K562 (cell line): Measurements from ENCODE around the gene GOLPH3L. TPM values are rescaled to one million over a fixed set of nuclear protein-coding genes. Genes with fewer than 3 reads are reported as not detected.

Experiments
- ATAC-seq: fragments of 200-7000 bp; cut with Tn5 transposase; 3 replicates; pipeline ENCODE4 v1.9.1; 2020; ENCODE audit warnings: moderate library complexity
- BruUV-seq: library from RNA; stranded (reverse); fragments of 400-500 nt; replicated peaks from 2 replicates; lab custom pipeline; 2021; lab: Mats Ljungman, UMichigan
- CTCF ChIA-PET: fragments of 300-600 bp; formaldehyde crosslinking; extraction: SDS; loops from one replicate; lab custom pipeline; 2021; ENCODE audit warnings: low intra/inter-chr PET ratio; lab: Yijun Ruan, JAX
- POLR2A ChIA-PET: fragments of 300-600, 350-650 bp; sonication (Branson Sonifier 250); formaldehyde crosslinking; extraction: SDS; loops from one replicate; lab custom pipeline; 2021; ENCODE audit warnings: antibody characterized with exemption, inconsistent platforms; lab: Yijun Ruan, JAX
- DNase-seq, 4 experiments: peaks; one replicate each; pipeline versions ENCODE4 v3.0.0 to v3.0.0-alpha.2; 2011 to 2018; ENCODE audit warnings: low spot score in 3 of 4, mixed read lengths in 3 of 4; ENCODE audit errors: extremely low read depth in 1 of 4
- FAIRE-seq: peaks from 2 replicates; lab custom pipeline; 2011; peaks lifted over from hg19 to GRCh38; lab: Jason Lieb, UNC
- H2AFZ ChIP-seq: 2 replicates; pipeline ENCODE4 v1.6.0; 2011; ENCODE audit warnings: low read depth, low read length, control low read depth, inconsistent platforms
- H3K27ac ChIP-seq: fragments of 200-600 bp; 3 replicates; pipeline ENCODE4 v1.8.0; 2011; ENCODE audit warnings: low read depth, mild to moderate bottlenecking, control low read depth, inconsistent platforms, low read length, moderate library complexity, mixed read lengths; ENCODE audit errors: extremely low read depth
- H3K27me3 ChIP-seq, 2 experiments: fragments of 300-600 bp in 1 of 2; 2 replicates in 1 of 2; 3 replicates in 1 of 2; pipeline versions ENCODE4 v1.6.0 to v1.8.0; 2011; ENCODE audit warnings: inconsistent platforms in 2 of 2, low read length in 2 of 2, mild to moderate bottlenecking in 1 of 2, mixed read lengths in 1 of 2, moderate library complexity in 1 of 2; ENCODE audit not compliant: control insufficient read depth in 2 of 2, insufficient read depth in 2 of 2
- H3K36me3 ChIP-seq: fragments of 300-600 bp; 3 replicates; pipeline ENCODE4 v1.8.0; 2011; ENCODE audit warnings: mild to moderate bottlenecking, low read length, inconsistent platforms; ENCODE audit not compliant: control insufficient read depth, insufficient read depth
- H3K4me1 ChIP-seq, 2 experiments: fragments of 200-600 bp in 1 of 2; replicated peaks in 1 of 2; 2 replicates in 1 of 2; 3 replicates in 1 of 2; pipeline versions ENCODE4 v1.5.1 to v1.8.0; 2011; ENCODE audit warnings: inconsistent platforms in 2 of 2, low read length in 2 of 2, mild to moderate bottlenecking in 1 of 2, mixed read lengths in 1 of 2, moderate library complexity in 1 of 2; ENCODE audit not compliant: control insufficient read depth in 2 of 2, insufficient read depth in 2 of 2
- H3K4me2 ChIP-seq: 2 replicates; pipeline ENCODE4 v1.6.1; 2011; ENCODE audit warnings: low read length, control low read depth, inconsistent platforms, mixed read lengths; ENCODE audit not compliant: insufficient read depth
- H3K4me3 ChIP-seq: fragments of 200-600 bp; sonication (generic), shearing (Covaris generic); 2 replicates; pipeline ENCODE4 v1.5.1; 2016; ENCODE audit warnings: control low read depth, inconsistent platforms
- H3K79me2 ChIP-seq: fragments of 200-600 bp; 3 replicates; pipeline ENCODE4 v1.8.0; 2011; ENCODE audit warnings: low read length, inconsistent platforms; ENCODE audit not compliant: control insufficient read depth, insufficient read depth
- H3K9ac ChIP-seq, 2 experiments: 2 replicates each; pipeline versions ENCODE4 v1.6.0 to v1.6.1; 2011; ENCODE audit warnings: low read depth in 2 of 2, low read length in 2 of 2, control low read depth in 1 of 2, inconsistent platforms in 1 of 2, mild to moderate bottlenecking in 1 of 2, mixed read lengths in 1 of 2; ENCODE audit not compliant: insufficient read depth in 1 of 2
- H3K9me1 ChIP-seq: one replicate; pipeline ENCODE4 v1.6.0; 2011; ENCODE audit warnings: inconsistent platforms, mild to moderate bottlenecking, low read length, moderate library complexity; ENCODE audit not compliant: control insufficient read depth, insufficient read depth
- H3K9me3 ChIP-seq: replicated peaks from 2 replicates; pipeline ENCODE4 v1.5.1; 2011; ENCODE audit warnings: low read depth, low read length, inconsistent platforms; ENCODE audit not compliant: control insufficient read depth, insufficient read depth
- H4K20me1 ChIP-seq: replicated peaks from 2 replicates; pipeline ENCODE4 v1.6.1; 2011; ENCODE audit warnings: low read length, inconsistent platforms, mixed read lengths; ENCODE audit not compliant: control insufficient read depth, insufficient read depth
- MECOM ChIP-seq: fragments of 250-450 bp; sonication (Bioruptor Pico); IDR thresholded peaks from 2 replicates; pipeline ENCODE4 v1.8.0; 2022; ENCODE audit warnings: inconsistent platforms
- RBFOX2 ChIP-seq: fragments of 200-400 bp; formaldehyde crosslinking; IDR thresholded peaks from 2 replicates; pipeline ENCODE4 v1.6.1; 2017; ENCODE audit warnings: low read depth, mild to moderate bottlenecking, low read length, moderate library complexity
- RFX7 ChIP-seq: fragments of 250-450 bp; sonication (Bioruptor Pico); IDR thresholded peaks from 2 replicates; pipeline ENCODE4 v1.5.1; 2021; ENCODE audit warnings: mild to moderate bottlenecking
- ZBTB17 ChIP-seq: fragments of 450-650 bp; formaldehyde crosslinking; IDR thresholded peaks from 2 replicates; pipeline ENCODE4 v1.4.0; 2020; ENCODE audit warnings: mild to moderate bottlenecking
- ZNF584 ChIP-seq: fragments of 200-800 bp; sonication (Bioruptor generic); IDR thresholded peaks from 2 replicates; pipeline ENCODE4 v1.6.1; 2016; ENCODE audit warnings: low read depth, mild to moderate bottlenecking, missing genetic modification characterization, missing compliant biosample characterization
- WGBS: fragments of 100-300 bp; shearing (Covaris generic); methylation state at CpG from one replicate; pipeline ENCODE4 v1.1.6; 2016; ENCODE audit warnings: low coverage, mixed read lengths; ENCODE audit not compliant: insufficient coverage; ENCODE audit errors: missing lambda C conversion rate; 5-methylcytosine and 5-hydroxymethylcytosine counted together
- in situ Hi-C: fragments of 300-500 bp; cut with MboI; formaldehyde crosslinking; loops from 4 replicates; pipeline ENCODE4 v1.15.0; 2018; ENCODE audit warnings: inconsistent platforms, mixed read lengths
- intact Hi-C: fragments of 100-400 bp; cut with micrococcal nuclease; formaldehyde crosslinking; loops from 2 replicates; pipeline ENCODE4 v1.14.2; 2022
- polyA plus RNA-seq, 8 experiments: library from polyadenylated mRNA; depleted of rRNA in 4 of 8; stranded (reverse) in 5 of 8; unstranded in 3 of 8; fragments of >200 nt; fragmentation: Nextera tagmentation in 2 of 8; fragmentation: Illumina TruSeq in 1 of 8; extraction: Ambion mirVana in 2 of 8; extraction: Trizol in 1 of 8; gene quantifications; 2 replicates each; pipeline versions ENCODE4 v1.2.1 to v1.2.3, GENCODE V29; 2011 to 2014; ENCODE audit warnings: inconsistent platforms in 1 of 8, missing spikeins in 1 of 8
- total RNA-seq, 7 experiments: library from RNA; depleted of rRNA in 6 of 7; stranded (reverse); fragments of >200 nt in 6 of 7; fragmentation: Illumina TruSeq in 2 of 7; extraction: Trizol in 2 of 7; gene quantifications; 2 replicates each; pipeline versions ENCODE4 v1.2.1 to v1.2.3, GENCODE V29; 2011 to 2021; ENCODE audit warnings: low replicate concordance in 1 of 7
- TF ChIP-seq, protein P1 (sequence below): fragments of 200-800 bp; sonication (Bioruptor generic); IDR thresholded peaks from 2 replicates; pipeline ENCODE4 v1.6.1; 2017; ENCODE audit warnings: missing genetic modification characterization, missing compliant biosample characterization
- TF ChIP-seq, protein P2 (sequence below): fragments of 250-450 bp; sonication (Bioruptor Pico); IDR thresholded peaks from 2 replicates; pipeline ENCODE4 v1.5.0; 2021; ENCODE audit warnings: mild to moderate bottlenecking, borderline replicate concordance
- TF ChIP-seq, protein P3 (sequence below): sonication (generic); formaldehyde crosslinking; IDR thresholded peaks from 2 replicates; pipeline ENCODE4 v1.4.0; 2020; ENCODE audit warnings: mild to moderate bottlenecking, missing genetic modification reagents
- TF ChIP-seq, protein P4 (sequence below): fragments of 250-450 bp; sonication (Bioruptor Pico); IDR thresholded peaks from 2 replicates; pipeline ENCODE4 v1.4.0; 2020

Gene GOLPH3L
- total and polyA plus RNA-seq, 9 of the 15 experiments (the other 6 are each of a cell fraction or from before 2014, with no cell fraction given) = 8.1 to 42.1 (median 21.6) TPM

DNA sequence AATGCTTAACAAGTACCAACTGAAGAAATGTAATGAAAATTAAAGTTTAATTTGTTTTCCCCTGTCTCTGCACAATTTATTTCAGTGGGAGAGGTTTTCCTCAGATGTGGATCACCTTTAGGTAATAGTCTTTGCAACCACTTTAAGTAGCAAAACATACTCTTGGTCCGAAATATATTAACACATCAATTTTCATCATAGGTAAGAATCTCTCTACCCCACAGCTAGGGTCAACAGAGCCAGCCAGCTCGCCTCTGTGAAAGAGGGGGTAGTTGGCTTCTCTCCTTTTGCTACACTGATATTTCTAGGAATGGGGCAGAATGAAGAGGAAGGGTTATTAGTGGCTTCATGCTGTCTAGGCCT lies 92.7 kb downstream of the GOLPH3L start:
- peak overlapping the region; percentile 56 for H2AFZ ChIP-seq
- no peaks in the 10 kb centered on the region for H3K9me1 ChIP-seq
- peak overlapping the region; percentile 86 for H3K27ac ChIP-seq
- intact Hi-C loops = no loop called here
- ATAC-seq (no peak), FAIRE-seq (no peak), DNase-seq (no peak)
- H4K20me1 ChIP-seq = no peaks in the 10 kb centered on the region
- 53% methylated on average over 2 of the region's 2 CpGs for WGBS
- H3K9me3 ChIP-seq = no peaks in the 10 kb centered on the region
- in situ Hi-C loops = no loop called here
- peaks cover 11 to 17% of the 10 kb centered on the region in 2 experiments; a peak in 4 of 5 replicates for H3K4me1 ChIP-seq
- POLR2A ChIA-PET = interaction anchor here (0.5 to 4.9 kb wide), 9 partner anchors 11 to 562 kb away, joined by 3 to 22 read pairs (median 4); partner anchors contain the start of genes LYSMD1, MCL1 and SCNM1
- peak overlapping the region; percentile 43 for H3K4me2 ChIP-seq
- H3K4me3 ChIP-seq = no peak overlapping the region
- peak overlapping the region in 1 of 2 experiments; percentile 51; a peak in 2 of 4 replicates for H3K9ac ChIP-seq
- TF ChIP-seq, protein P1, sequence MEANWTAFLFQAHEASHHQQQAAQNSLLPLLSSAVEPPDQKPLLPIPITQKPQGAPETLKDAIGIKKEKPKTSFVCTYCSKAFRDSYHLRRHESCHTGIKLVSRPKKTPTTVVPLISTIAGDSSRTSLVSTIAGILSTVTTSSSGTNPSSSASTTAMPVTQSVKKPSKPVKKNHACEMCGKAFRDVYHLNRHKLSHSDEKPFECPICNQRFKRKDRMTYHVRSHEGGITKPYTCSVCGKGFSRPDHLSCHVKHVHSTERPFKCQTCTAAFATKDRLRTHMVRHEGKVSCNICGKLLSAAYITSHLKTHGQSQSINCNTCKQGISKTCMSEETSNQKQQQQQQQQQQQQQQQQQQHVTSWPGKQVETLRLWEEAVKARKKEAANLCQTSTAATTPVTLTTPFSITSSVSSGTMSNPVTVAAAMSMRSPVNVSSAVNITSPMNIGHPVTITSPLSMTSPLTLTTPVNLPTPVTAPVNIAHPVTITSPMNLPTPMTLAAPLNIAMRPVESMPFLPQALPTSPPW (CRISPR knock-in tag) = peak; percentile 10; the same call in 1 of the 2 replicates
- TF ChIP-seq RBFOX2 = peak; percentile 53
- TF ChIP-seq MECOM (CRISPR knock-in tag) = 0 out of 2 replicates have a peak, but pooled peaks have one; percentile 32
- no peak for TF ChIP-seq RFX7 (CRISPR knock-in tag)
- TF ChIP-seq, protein P2, sequence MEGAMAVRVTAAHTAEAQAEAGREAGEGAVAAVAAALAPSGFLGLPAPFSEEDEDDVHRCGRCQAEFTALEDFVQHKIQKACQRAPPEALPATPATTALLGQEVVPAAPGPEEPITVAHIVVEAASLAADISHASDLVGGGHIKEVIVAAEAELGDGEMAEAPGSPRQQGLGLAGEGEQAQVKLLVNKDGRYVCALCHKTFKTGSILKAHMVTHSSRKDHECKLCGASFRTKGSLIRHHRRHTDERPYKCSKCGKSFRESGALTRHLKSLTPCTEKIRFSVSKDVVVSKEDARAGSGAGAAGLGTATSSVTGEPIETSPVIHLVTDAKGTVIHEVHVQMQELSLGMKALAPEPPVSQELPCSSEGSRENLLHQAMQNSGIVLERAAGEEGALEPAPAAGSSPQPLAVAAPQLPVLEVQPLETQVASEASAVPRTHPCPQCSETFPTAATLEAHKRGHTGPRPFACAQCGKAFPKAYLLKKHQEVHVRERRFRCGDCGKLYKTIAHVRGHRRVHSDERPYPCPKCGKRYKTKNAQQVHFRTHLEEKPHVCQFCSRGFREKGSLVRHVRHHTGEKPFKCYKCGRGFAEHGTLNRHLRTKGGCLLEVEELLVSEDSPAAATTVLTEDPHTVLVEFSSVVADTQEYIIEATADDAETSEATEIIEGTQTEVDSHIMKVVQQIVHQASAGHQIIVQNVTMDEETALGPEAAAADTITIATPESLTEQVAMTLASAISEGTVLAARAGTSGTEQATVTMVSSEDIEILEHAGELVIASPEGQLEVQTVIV (CRISPR knock-in tag) = no peak
- TF ChIP-seq ZNF584 (CRISPR knock-in tag) = no peak
- no peak for TF ChIP-seq ZBTB17 (CRISPR knock-in tag)
- TF ChIP-seq, protein P3, sequence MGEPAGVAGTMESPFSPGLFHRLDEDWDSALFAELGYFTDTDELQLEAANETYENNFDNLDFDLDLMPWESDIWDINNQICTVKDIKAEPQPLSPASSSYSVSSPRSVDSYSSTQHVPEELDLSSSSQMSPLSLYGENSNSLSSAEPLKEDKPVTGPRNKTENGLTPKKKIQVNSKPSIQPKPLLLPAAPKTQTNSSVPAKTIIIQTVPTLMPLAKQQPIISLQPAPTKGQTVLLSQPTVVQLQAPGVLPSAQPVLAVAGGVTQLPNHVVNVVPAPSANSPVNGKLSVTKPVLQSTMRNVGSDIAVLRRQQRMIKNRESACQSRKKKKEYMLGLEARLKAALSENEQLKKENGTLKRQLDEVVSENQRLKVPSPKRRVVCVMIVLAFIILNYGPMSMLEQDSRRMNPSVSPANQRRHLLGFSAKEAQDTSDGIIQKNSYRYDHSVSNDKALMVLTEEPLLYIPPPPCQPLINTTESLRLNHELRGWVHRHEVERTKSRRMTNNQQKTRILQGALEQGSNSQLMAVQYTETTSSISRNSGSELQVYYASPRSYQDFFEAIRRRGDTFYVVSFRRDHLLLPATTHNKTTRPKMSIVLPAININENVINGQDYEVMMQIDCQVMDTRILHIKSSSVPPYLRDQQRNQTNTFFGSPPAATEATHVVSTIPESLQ = 0 out of 2 replicates have a peak, but pooled peaks have one; percentile 60
- TF ChIP-seq, protein P4, sequence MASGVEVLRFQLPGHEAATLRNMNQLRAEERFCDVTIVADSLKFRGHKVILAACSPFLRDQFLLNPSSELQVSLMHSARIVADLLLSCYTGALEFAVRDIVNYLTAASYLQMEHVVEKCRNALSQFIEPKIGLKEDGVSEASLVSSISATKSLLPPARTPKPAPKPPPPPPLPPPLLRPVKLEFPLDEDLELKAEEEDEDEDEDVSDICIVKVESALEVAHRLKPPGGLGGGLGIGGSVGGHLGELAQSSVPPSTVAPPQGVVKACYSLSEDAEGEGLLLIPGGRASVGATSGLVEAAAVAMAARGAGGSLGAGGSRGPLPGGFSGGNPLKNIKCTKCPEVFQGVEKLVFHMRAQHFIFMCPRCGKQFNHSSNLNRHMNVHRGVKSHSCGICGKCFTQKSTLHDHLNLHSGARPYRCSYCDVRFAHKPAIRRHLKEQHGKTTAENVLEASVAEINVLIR (CRISPR knock-in tag) = no peak
- H3K27me3 ChIP-seq = no peaks in the 10 kb centered on the region
- TSS peak; percentile 52 for BruUV-seq
- CTCF ChIA-PET = no interaction called here
- H3K79me2 ChIP-seq = no peaks in the 10 kb centered on the region
- H3K36me3 ChIP-seq = no peaks in the 10 kb centered on the region; the same call in 1 of the 3 replicates
